H1 (cell line): ENCODE data around the gene VN1R5. TPM values are rescaled to one million over a fixed set of nuclear protein-coding genes. Genes with fewer than 3 reads are reported as not detected.
"Not testable (repeated sequence)": the region's sequence is repeated elsewhere in the genome, so short reads cannot be mapped to it uniquely, and the experiment has no call there.

Experiments
- CTCF ChIA-PET: fragments of 300-600 bp; sonication (Branson Sonifier 250); formaldehyde crosslinking; loops from one replicate; lab custom pipeline; 2021; ENCODE audit not compliant: partially characterized antibody; lab: Charles Lee
- POLR2A ChIA-PET: fragments of 300-600 bp; sonication (Branson Sonifier 250); formaldehyde crosslinking; loops from one replicate; lab custom pipeline; 2021; ENCODE audit warnings: inconsistent platforms; ENCODE audit not compliant: partially characterized antibody; lab: Charles Lee
- DNase-seq, 2 experiments: peaks; one replicate each; pipeline versions ENCODE4 v3.0.0 to v3.0.0-alpha.2; 2010 to 2022; ENCODE audit warnings: low spot score in 2 of 2, low read depth in 1 of 2, mixed read lengths in 1 of 2
- FAIRE-seq: peaks from 2 replicates; lab custom pipeline; 2011; peaks lifted over from hg19 to GRCh38; lab: Jason Lieb, UNC
- H2AFZ ChIP-seq: 2 replicates; pipeline ENCODE4 v1.8.1; 2012; ENCODE audit warnings: low read length, inconsistent platforms
- H2AK5ac ChIP-seq: 2 replicates; pipeline ENCODE4 v1.6.1; 2013; ENCODE audit warnings: low read depth, low read length
- H2BK120ac ChIP-seq: replicated peaks from 2 replicates; pipeline ENCODE3; 2013; ENCODE audit warnings: low read depth, low read length, inconsistent platforms
- H2BK12ac ChIP-seq: 2 replicates; pipeline ENCODE4 v1.6.1; 2013; ENCODE audit warnings: low read depth, low read length
- H2BK15ac ChIP-seq: 2 replicates; pipeline ENCODE4 v1.6.1; 2013; ENCODE audit warnings: low read length
- H2BK20ac ChIP-seq: 2 replicates; pipeline ENCODE4 v1.6.1; 2013; ENCODE audit warnings: low read length
- H2BK5ac ChIP-seq: 2 replicates; pipeline ENCODE4 v1.6.1; 2013; ENCODE audit warnings: low read depth, low read length
- H3K14ac ChIP-seq: 2 replicates; pipeline ENCODE4 v1.6.1; 2013; ENCODE audit warnings: inconsistent platforms; ENCODE audit not compliant: insufficient read length
- H3K18ac ChIP-seq: 2 replicates; pipeline ENCODE4 v1.6.1; 2013; ENCODE audit warnings: low read length; ENCODE audit errors: extremely low read depth
- H3K23ac ChIP-seq: 2 replicates; pipeline ENCODE4 v1.6.1; 2013; ENCODE audit warnings: inconsistent platforms; ENCODE audit not compliant: insufficient read length
- H3K23me2 ChIP-seq: 2 replicates; pipeline ENCODE4 v1.6.1; 2013; ENCODE audit warnings: low read depth, low read length
- H3K27ac ChIP-seq: 2 replicates; pipeline ENCODE4 v1.6.1; 2011; ENCODE audit warnings: low read depth, low read length, inconsistent platforms
- H3K27me3 ChIP-seq, 4 experiments: replicated peaks in 1 of 4; 1 replicate in 1 of 4; 2 replicates in 3 of 4; pipeline versions ENCODE4 v1.6.1 to v1.8.1; 2011 to 2013; ENCODE audit warnings: low read length in 3 of 4, mild to moderate bottlenecking in 3 of 4, inconsistent platforms in 2 of 4, mixed read lengths in 2 of 4, moderate library complexity in 1 of 4; ENCODE audit not compliant: control insufficient read depth in 3 of 4, insufficient read depth in 3 of 4; ENCODE audit errors: extremely low read depth in 1 of 4
- H3K36me3 ChIP-seq, 4 experiments: 2 replicates each; pipeline versions ENCODE4 v1.6.1 to v1.8.1; 2011 to 2013; ENCODE audit warnings: mild to moderate bottlenecking in 4 of 4, low read length in 3 of 4, moderate library complexity in 2 of 4, control low read depth in 1 of 4, inconsistent platforms in 1 of 4; ENCODE audit not compliant: insufficient read depth in 4 of 4, control insufficient read depth in 2 of 4
- H3K4ac ChIP-seq: replicated peaks from 2 replicates; pipeline ENCODE3; 2013; ENCODE audit warnings: low read length, low read depth, mixed read lengths, inconsistent platforms; ENCODE audit not compliant: insufficient read length
- H3K4me1 ChIP-seq, 4 experiments: replicated peaks in 1 of 4; 1 replicate in 1 of 4; 2 replicates in 3 of 4; pipeline versions ENCODE4 v1.6.1 to v1.8.1; 2011 to 2013; ENCODE audit warnings: low read length in 3 of 4, inconsistent platforms in 2 of 4, mixed read lengths in 1 of 4; ENCODE audit not compliant: insufficient read depth in 4 of 4, control insufficient read depth in 3 of 4
- H3K4me2 ChIP-seq, 2 experiments: 2 replicates each; pipeline versions ENCODE4 v1.6.1 to v1.8.1; 2011 to 2013; ENCODE audit warnings: low read depth in 2 of 2, low read length in 2 of 2, control low read depth in 1 of 2, inconsistent platforms in 1 of 2, mild to moderate bottlenecking in 1 of 2; ENCODE audit not compliant: insufficient read depth in 1 of 2
- H3K4me3 ChIP-seq, 4 experiments: fragments of 200-600, 300-600 bp in 1 of 4; sonication (generic), shearing (Covaris generic), sonication (Bioruptor Twin) in 1 of 4; 2 replicates each; pipeline versions ENCODE4 v1.5.1 to v1.8.1; 2011 to 2016; ENCODE audit warnings: low read length in 4 of 4, low read depth in 3 of 4, control low read depth in 2 of 4, inconsistent platforms in 2 of 4, mild to moderate bottlenecking in 2 of 4, mixed read lengths in 1 of 4, moderate library complexity in 1 of 4; ENCODE audit not compliant: insufficient read depth in 2 of 4; ENCODE audit errors: extremely low read depth in 1 of 4
- H3K56ac ChIP-seq: replicated peaks from 2 replicates; pipeline ENCODE3; 2013; ENCODE audit warnings: low read depth, mild to moderate bottlenecking, mixed read lengths, low read length, inconsistent platforms; ENCODE audit not compliant: insufficient read length
- H3K79me1 ChIP-seq: 2 replicates; pipeline ENCODE4 v1.6.1; 2013; ENCODE audit warnings: low read depth, low read length, control low read depth
- H3K79me2 ChIP-seq, 2 experiments: 2 replicates each; pipeline versions ENCODE4 v1.6.1 to v1.8.1; 2012 to 2013; ENCODE audit warnings: low read length in 2 of 2, mild to moderate bottlenecking in 2 of 2, inconsistent platforms in 1 of 2; ENCODE audit not compliant: insufficient read depth in 2 of 2, control insufficient read depth in 1 of 2
- H3K9ac ChIP-seq, 4 experiments: replicated peaks in 1 of 4; 1 replicate in 1 of 4; 2 replicates in 3 of 4; pipeline versions ENCODE4 v1.6.1 to v1.8.1; 2011 to 2013; ENCODE audit warnings: low read depth in 3 of 4, low read length in 3 of 4, control low read depth in 2 of 4, mild to moderate bottlenecking in 2 of 4, moderate library complexity in 2 of 4, inconsistent platforms in 1 of 4; ENCODE audit errors: extremely low read depth in 1 of 4
- H3K9me3 ChIP-seq, 2 experiments: 2 replicates each; pipeline versions ENCODE4 v1.6.1 to v1.8.1; 2012 to 2013; ENCODE audit warnings: mild to moderate bottlenecking in 2 of 2, moderate library complexity in 2 of 2, control low read depth in 1 of 2, inconsistent platforms in 1 of 2, low read depth in 1 of 2, low read length in 1 of 2, mixed read lengths in 1 of 2; ENCODE audit not compliant: insufficient read depth in 2 of 2
- H4K20me1 ChIP-seq, 2 experiments: replicated peaks in 1 of 2; 2 replicates each; pipeline versions ENCODE3 to v1.8.1; 2011 to 2013; ENCODE audit warnings: inconsistent platforms in 2 of 2, low read length in 2 of 2, mild to moderate bottlenecking in 1 of 2; ENCODE audit not compliant: insufficient read depth in 2 of 2, control insufficient read depth in 1 of 2
- H4K5ac ChIP-seq: 2 replicates; pipeline ENCODE4 v1.6.1; 2013; ENCODE audit warnings: low read length, low read depth, mixed read lengths, inconsistent platforms; ENCODE audit not compliant: insufficient read length
- H4K8ac ChIP-seq: 2 replicates; pipeline ENCODE4 v1.8.0; 2013; ENCODE audit warnings: mild to moderate bottlenecking, moderate library complexity, low read length, inconsistent platforms; ENCODE audit not compliant: insufficient read depth; ENCODE audit errors: extremely low read depth
- H4K91ac ChIP-seq: replicated peaks from 2 replicates; pipeline ENCODE3; 2013; ENCODE audit warnings: low read length, mixed read lengths, inconsistent platforms; ENCODE audit not compliant: insufficient read length
- WGBS, 2 experiments: shearing (Covaris generic) in 1 of 2; methylation state at CpG; one replicate each; pipeline versions ENCODE4 v1.1.6 to v1.1.7; 2013 to 2015; ENCODE audit warnings: low lambda C conversion rate in 2 of 2, mixed read lengths in 2 of 2, inconsistent platforms in 1 of 2, low coverage in 1 of 2, missing lambda C conversion rate in 1 of 2; ENCODE audit not compliant: insufficient replicate concordance in 2 of 2, insufficient coverage in 1 of 2, insufficient read length in 1 of 2; ENCODE audit errors: extremely low coverage in 1 of 2, missing lambda C conversion rate in 1 of 2; 5-methylcytosine and 5-hydroxymethylcytosine counted together
- polyA plus RNA-seq, 7 experiments: library from polyadenylated mRNA; depleted of rRNA in 3 of 7; stranded (reverse) in 5 of 7; unstranded in 2 of 7; fragments of >200 nt in 5 of 7; fragments of 200-250 nt in 2 of 7; gene quantifications; 1 replicate in 5 of 7; 2 replicates in 1 of 7; 4 replicates in 1 of 7; pipeline versions ENCODE4 v1.2.1 to v1.2.3, GENCODE V29; 2011 to 2013; ENCODE audit warnings: missing spikeins in 2 of 7, mixed read lengths in 2 of 7
- total RNA-seq: library from RNA; stranded (reverse); fragmentation: NEBNext Ultra II Directional; extraction: Animal tissue kit (Norgen Biotek cat#: 25700); gene quantifications from 2 replicates; pipeline ENCODE4 v1.2.1, GENCODE V29; 2021

Gene VN1R5
- total and polyA plus RNA-seq, 2 of the 8 experiments (the other 6 are each of a cell fraction or from before 2014, with no cell fraction given): not detected

DNA sequence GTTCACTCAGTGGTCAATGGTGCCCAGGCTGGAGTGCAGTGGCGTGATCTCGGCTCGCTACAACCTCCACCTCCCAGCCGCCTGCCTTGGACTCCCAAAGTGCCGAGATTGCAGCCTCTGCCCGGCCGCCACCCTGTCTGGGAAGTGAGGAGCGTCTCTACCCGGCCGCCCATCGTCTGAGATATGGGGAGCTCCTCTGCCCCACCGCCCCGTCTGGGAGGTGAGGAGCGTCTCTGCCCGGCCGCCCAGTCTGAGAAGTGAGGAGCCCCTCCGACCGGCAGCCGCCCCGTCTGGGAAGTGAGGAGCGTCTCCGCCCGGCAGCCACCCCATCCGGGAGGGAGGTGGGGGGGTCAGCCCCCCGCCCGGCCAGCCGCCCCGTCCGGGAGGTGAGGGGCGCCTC is 35.6 kb upstream of the VN1R5 start:
- H4K8ac ChIP-seq, H3K27ac ChIP-seq, H3K4me3 ChIP-seq, CTCF ChIA-PET, H3K14ac ChIP-seq, H3K27me3 ChIP-seq, DNase-seq, POLR2A ChIA-PET, H2BK5ac ChIP-seq, H3K36me3 ChIP-seq, H2BK20ac ChIP-seq, H2AK5ac ChIP-seq, H3K4me2 ChIP-seq, H3K23me2 ChIP-seq, H3K9ac ChIP-seq, H4K5ac ChIP-seq, H2AFZ ChIP-seq, H3K79me2 ChIP-seq, H3K9me3 ChIP-seq, H3K79me1 ChIP-seq, H2BK120ac ChIP-seq, H4K91ac ChIP-seq, H3K18ac ChIP-seq, H3K4ac ChIP-seq, H4K20me1 ChIP-seq, H3K56ac ChIP-seq, FAIRE-seq, H2BK15ac ChIP-seq, H3K4me1 ChIP-seq, H2BK12ac ChIP-seq, H3K23ac ChIP-seq: not testable (repeated sequence)
- 96% methylated on average over 11 of the region's 30 CpGs; no CpG with 5 or more reads in 1 of the 2 experiments for WGBS, 2 experiments
